Measurements from ENCODE around the gene DHX16.
"Not testable (repeated sequence)": the region's sequence is repeated elsewhere in the genome, so short reads cannot be mapped to it uniquely, and the experiment has no call there.

DHX16 gene

GRCh38 chr6:30678964-30679726, 6.3 kb upstream of the DHX16 start:
- FAIRE-seq = no peak

DNA sequence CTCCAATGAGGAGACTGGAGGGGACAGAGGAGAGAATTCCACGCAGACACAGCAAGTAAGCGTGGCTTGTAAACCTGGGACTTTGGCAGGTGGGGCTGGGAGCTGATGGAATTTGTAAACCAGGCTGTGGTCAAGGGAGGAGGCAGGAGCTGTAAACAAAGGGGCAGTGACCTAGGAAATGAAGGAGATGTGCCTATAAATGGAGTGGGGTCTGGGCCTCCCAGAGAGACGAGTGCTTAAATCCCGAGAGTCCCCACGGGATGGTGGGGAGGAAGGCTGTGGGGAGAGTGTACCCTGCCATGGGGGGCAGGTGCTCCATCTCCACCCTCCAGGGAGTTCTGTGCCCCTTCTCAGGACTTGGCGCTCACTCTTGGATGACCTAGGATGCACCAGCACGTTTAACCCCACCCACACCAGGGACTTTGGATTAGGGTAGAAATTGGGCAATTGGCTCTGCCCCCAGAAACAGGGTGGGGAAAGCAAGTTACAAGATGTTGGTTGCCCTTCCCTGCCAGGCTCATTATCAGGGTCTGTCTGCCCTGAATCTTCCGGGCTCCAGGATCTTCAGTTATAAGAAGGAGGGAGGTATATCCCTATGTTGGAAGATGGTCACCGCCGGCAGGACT, 4.0 kb upstream of the DHX16 start:
- FAIRE-seq = no peak

DNA sequence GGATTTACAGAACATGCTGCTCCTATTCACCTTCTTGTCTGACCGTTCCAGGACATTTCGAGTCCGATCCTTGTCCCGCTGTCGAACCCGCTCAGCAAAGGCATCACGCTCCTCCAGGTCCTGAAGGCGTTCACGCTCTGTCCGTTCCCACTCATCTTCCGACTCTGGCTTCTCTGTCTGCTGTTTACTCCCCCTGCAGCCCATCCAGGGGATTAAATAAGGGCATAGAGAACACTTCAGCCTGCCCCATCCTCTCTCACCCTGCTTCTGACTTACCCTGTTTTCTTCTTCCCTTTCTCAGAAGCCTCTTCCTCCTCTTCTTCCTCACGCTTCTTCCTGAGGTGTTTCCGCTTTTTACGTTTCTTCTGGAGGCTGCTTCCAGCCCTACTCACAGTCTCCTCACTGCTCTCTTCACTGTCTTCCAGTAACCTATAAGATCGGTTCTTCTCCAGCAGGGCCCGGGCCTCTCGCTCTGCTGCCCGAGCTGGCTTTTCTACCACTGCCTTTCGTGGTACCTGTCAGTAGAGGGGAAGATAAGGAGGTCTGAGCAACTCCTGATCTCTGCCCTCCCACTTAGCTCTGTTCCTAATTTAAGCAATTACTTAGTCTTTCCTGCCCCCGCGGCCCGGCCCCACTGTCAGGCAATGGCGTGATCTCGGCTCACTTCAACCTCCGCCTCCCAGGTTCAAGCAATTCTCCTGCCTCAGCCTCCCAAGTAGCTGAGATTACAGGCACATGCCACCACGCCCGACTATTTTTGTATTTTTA, 1.9 kb downstream of the DHX16 start:
- no peak for FAIRE-seq

- not testable (repeated sequence) for FAIRE-seq
These were observed 6.5 kb downstream of the DHX16 start for GRCh38 chr6:30666300-30666699.

DNA sequence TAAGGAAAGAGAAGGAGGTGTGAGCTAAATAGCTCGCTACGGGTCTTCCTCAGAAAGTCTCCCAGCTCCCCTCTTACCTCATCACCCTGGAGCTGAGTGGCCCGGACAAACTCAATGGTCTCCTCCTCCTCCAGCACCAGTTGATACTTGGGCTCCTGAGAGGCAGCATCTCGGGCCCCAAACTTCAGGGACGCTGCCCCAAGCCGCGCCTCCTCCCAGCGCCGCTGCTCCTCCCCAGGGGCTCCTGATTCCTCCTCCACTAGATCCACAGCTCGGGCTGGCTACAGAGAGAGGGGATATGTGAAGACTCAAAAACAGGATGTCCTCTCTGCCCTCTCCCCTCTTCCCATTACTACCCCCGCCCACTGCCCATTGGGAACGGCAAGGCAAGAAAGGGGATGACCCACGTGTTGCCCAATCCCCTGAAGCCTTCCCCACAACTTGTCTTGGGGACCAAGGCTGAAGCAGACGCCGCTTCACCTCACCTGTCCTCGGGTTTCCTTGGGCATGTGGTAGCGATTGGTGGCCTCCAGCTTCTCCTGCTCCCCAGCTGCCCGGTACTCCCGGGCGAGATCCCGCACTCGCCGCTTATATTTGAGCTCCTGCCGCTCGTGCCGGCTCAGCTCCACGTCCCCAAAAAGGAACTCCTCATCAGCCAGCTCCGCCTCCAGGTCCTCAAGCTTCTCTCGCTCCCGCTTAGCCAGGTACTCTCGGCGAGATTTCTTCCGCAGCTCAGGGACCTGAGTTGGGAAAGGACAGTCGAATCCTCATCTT, 7.6 kb downstream of the DHX16 start:
- no peak for FAIRE-seq

GRCh38 chr6:30657922-30658321, 14.9 kb downstream of the DHX16 start:
- FAIRE-seq = not testable (repeated sequence)

- FAIRE-seq = no peak
These were observed 15.4 kb downstream of the DHX16 start for GRCh38 chr6:30657454-30657853.

- no peak for FAIRE-seq
These were observed 16.3 kb downstream of the DHX16 start for GRCh38 chr6:30656513-30656912.

GRCh38 chr6:30655743-30656094, 17.1 kb downstream of the DHX16 start:
- FAIRE-seq = no peak

DNA sequence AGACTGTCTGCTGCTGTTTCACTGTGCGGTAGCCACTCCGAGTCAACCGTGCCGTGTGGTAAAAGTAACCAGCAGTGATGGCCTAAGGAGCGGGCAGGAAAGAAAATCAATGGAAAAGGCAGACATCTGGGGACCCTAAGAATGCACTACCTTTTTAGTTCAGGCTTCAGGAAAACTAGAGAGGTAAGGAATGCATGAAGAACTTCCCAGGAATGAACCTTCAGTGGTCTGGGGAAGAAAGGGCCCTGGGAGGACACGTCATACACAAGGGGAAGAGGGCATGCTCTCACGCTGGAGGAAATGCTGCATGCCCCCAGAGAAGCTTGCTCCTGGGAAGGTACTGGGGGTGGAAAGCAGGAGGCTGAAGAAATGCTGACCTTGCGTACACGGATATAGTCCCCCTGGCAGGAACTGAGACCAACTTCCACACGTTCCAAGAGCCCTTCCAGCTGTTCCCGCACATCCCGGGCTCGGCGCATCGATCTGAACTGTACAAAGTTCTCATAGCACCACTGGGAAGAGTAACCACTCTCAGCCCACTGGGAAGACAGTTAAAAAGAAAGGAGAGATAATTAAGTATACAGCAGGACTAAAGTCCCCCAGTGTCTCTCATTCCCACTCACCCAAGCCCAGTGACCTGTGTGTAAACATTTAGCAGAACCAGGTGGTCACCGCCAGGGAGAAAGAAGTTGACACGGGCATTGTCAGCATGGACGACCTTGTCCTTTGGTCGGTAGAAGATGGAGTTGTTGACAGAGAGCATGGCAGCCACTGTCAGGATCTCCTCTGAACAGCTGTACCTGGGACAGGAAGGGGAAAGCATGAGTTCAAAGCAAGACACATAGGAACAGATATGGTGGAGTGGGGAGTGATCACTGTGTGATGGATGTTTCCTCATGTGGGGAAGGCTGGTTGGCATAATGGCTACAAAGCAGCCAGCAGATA, 17.7 kb downstream of the DHX16 start:
- FAIRE-seq = no peak

- FAIRE-seq = no peak
These were observed 21.7 kb downstream of the DHX16 start for GRCh38 chr6:30651143-30651542.

DNA sequence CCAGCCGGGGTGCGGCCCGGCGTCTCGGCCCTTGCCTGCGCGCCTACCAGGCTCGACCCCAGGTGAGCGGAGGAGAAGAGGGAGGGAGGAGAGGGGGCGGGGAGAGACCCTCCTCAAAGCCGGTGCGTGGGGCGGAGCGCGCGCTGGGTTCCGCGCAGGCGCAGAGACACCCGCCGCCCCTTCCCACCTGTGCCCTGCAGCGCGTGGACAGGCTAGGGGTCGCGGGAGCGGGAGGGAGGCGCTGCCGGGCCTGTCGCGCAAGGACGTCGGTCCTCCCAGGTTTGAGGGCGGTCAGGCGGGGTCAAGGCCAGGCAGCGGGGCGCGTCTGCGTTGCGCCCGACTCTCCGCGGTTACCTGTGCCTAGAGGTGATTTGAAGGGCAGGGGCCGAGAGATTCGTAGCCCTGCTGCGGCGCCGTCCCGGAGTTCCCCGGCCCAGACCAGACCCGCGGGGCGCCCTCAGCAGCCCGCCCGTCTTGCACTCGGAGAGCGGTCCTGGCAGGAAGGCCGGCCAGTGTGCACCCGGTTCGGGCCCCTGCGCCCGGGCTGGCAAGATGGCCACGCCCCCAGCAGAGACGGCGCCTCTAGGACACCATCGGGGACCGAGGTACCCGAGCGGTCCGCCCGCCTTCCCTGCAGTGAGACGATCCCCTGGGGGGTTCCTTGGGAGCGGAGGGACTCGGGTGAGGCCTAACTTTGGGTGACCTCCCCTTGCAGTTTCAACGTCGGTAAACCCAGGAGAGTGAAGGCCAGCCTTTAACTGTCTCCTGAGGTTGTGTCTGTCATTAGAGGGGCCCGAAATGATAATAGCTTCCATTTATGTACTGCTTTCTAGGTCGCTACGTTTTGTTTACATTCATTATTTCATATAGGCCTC, 25.3 kb downstream of the DHX16 start:
- no peak for FAIRE-seq

DNA sequence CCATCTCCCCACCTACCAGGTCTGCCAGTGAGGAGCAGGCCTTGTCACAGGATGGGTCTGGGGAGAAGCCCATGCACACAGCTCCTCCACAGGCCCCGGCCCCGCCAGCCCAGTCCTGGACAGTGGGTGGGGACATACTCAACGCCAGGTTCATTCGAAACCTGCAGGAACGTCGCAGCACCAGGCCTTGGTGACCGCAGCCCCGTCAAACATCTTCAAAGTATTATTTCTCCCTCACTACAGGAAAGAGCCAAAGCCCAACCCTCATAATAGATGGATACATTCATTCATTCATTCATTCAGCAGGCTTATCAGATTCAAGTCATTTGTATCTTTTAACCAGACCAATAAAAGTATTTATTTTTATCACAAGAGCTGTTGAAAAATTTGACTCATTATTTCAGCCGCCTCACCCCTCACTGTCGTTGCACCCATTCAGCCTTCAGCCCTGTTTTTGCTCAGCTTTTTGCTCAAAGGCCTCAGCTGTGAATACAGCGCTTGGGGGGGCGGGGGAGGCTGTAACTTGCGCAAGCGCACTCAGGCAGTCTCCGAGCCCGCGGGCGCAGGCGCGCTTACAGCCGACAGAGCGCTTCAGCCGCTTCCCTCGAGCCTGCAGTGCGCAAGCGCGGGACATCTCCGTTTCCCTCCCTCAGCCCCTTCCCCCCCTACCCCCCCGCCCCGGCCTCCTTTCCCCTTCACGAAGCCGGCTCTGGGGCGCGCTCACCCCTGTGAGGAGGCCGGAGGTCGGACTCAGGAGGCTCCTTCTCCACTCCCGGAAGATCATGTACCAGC, 26.2 kb downstream of the DHX16 start, which contains the start of gene C6orf136:
Gene C6orf136, plus strand, starts transcription at position 684 of the 792 bp plus-strand sequence. Its CDS starts 99 bp downstream, at position 783.
- no peak for FAIRE-seq

GRCh38 chr6:30645989-30646388, 26.8 kb downstream of the DHX16 start:
- FAIRE-seq = no peak

GRCh38 chr6:30644769-30645168, 28.0 kb downstream of the DHX16 start:
- FAIRE-seq = no peak

- FAIRE-seq = no peak
These were observed 29.1 kb downstream of the DHX16 start for GRCh38 chr6:30643656-30644055.

DNA sequence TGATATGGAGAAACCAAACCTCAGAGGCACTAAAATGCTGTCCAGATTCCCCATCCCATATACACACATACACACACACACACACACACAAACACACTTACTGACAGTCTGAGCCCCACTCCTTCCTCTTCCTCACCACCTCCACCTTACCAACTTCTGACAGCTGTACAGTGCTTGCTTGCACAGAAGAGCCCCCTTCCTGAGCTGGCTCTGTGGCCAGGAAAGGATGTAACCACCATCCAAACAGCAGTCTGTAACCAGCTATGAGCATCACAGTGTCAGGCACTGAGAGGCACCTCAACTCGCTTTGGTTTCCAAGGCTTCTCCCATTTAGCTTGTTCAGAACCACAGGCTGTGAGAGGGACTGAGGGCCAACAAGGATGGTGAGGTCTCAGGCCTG, 31.8 kb downstream of the DHX16 start:
- no peak for FAIRE-seq

- no peak for FAIRE-seq
These were observed 32.3 kb downstream of the DHX16 start for GRCh38 chr6:30640481-30640880.

- no peak for FAIRE-seq
These were observed 37.0 kb downstream of the DHX16 start for GRCh38 chr6:30635834-30636233.
